Measurements from ENCODE around the gene EML2.

- TF ChIP-seq POLR2A (IDR thresholded peaks at IDR 0.05; ENCODE audit: low read depth, low read length) (no peak), POLR2AphosphoS5 (IDR thresholded peaks at IDR 0.05; ENCODE audit: low read depth, low read length) (no peak)
Observed at GRCh38 chr19:45568732-45569131, 70.5 kb downstream of the EML2 start.

Data from GM12892 (cell line).